ENCODE results near the gene SRSF3. TPM values are rescaled to one million over a fixed set of nuclear protein-coding genes. Genes with fewer than 3 reads are reported as not detected.

The SRSF3 gene
- 100 to 1,000 TPM in 6 of 7 donors, 10 to 100 TPM in 1; 93.8 to 271 (median 215) TPM for total RNA-seq
- polyA plus RNA-seq, result 100 to 1,000 TPM; 121 to 224 (median 173) TPM
- long read RNA-seq, donor 1, full-length matches to known transcripts, result 304 of 344 reads
- long read RNA-seq, donor 1, partial matches to known transcripts, result 34 of 344 reads
- long read RNA-seq, donor 1, other reads (novel, unspliced or antisense), result 6 of 344 reads
- long read RNA-seq, donor 2, full-length matches to known transcripts, result 212 of 247 reads
- long read RNA-seq, donor 2, partial matches to known transcripts, result 28 of 247 reads
- long read RNA-seq, donor 2, other reads (novel, unspliced or antisense), result 7 of 247 reads

- TF ChIP-seq POLR2AphosphoS5 (IDR thresholded peaks at IDR 0.05), result peak; percentile 99 to 100 (median 100)
- peak; percentile 95 to 98 (median 96) for TF ChIP-seq POLR2A (IDR thresholded peaks at IDR 0.05)
- TF ChIP-seq, protein P1, sequence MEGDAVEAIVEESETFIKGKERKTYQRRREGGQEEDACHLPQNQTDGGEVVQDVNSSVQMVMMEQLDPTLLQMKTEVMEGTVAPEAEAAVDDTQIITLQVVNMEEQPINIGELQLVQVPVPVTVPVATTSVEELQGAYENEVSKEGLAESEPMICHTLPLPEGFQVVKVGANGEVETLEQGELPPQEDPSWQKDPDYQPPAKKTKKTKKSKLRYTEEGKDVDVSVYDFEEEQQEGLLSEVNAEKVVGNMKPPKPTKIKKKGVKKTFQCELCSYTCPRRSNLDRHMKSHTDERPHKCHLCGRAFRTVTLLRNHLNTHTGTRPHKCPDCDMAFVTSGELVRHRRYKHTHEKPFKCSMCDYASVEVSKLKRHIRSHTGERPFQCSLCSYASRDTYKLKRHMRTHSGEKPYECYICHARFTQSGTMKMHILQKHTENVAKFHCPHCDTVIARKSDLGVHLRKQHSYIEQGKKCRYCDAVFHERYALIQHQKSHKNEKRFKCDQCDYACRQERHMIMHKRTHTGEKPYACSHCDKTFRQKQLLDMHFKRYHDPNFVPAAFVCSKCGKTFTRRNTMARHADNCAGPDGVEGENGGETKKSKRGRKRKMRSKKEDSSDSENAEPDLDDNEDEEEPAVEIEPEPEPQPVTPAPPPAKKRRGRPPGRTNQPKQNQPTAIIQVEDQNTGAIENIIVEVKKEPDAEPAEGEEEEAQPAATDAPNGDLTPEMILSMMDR (IDR thresholded peaks at IDR 0.05 in 8 of 11, conservative IDR thresholded peaks at IDR 0.05 in 3 of 11), result peak; percentile 47 to 87 (median 77)
- 0 to 1% (median 0%) methylated on average over 57 to 58 of the region's 58 CpGs for WGBS, 5 donors
These were observed at the start of gene SRSF3 for GRCh38 chr6:36594029-36594815. Gene SRSF3, plus strand, starts transcription at chr6:36594362. Its CDS starts 2,401 bp downstream, at chr6:36596763.

DNA sequence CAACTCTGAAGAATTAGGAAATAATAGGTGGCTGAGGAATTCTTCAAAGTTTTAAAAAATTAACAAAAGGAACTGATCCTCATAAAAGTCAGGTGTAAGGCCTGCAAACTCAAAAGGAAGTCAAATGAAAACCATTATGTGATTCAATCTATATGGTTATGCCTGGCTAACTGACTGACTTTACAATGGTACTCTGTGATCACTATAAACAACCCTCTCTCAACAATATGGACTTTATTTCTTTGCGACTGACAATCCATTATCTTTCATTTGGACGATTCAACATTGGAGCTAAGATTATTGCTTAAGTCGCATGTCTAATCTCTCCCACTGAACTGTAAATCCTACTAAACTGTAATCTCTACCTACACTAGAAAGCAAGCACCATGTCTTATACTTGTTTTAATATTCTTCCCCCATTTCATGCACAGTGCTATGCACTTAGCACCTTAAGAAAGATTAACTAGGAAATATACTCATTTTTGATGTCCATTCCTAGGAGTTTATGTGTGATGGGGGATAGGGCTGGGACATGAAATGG lies 48.3 kb upstream of the SRSF3 start:
- peak overlapping the region; percentile 86 to 97 (median 94) for H3K27ac ChIP-seq
- no peaks in the 10 kb centered on the region for H3K27me3 ChIP-seq (replicated peaks in 1 of 7)
- H3K4me3 ChIP-seq, result peak overlapping the region; percentile 63 to 93 (median 78)
- TF ChIP-seq POLR2AphosphoS5 (IDR thresholded peaks at IDR 0.05) (no peak), POLR2A (IDR thresholded peaks at IDR 0.05) (no peak)
- TF ChIP-seq, protein P1 (IDR thresholded peaks at IDR 0.05 in 8 of 11, conservative IDR thresholded peaks at IDR 0.05 in 3 of 11), result no peak
- 31 to 40% (median 35%) methylated on average over 3 of the region's 3 CpGs for WGBS, 5 donors
- H3K4me1 ChIP-seq, result peaks cover 39 to 81% (median 58%) of the 10 kb centered on the region in 6 donors
- intact Hi-C loops (cut with DNase I; ENCODE audit: low total_unique reads), result loop anchor here (10.0 kb wide), 1 partner anchor 49 kb away; the partner anchor contains the start of gene SRSF3
- H3K9me3 ChIP-seq, result no peaks in the 10 kb centered on the region
- peaks cover 0 to 12% (median 4%) of the 10 kb centered on the region in 6 donors for H3K36me3 ChIP-seq
- DNase-seq, result no peak

More at GRCh38 chr6:36594029-36594815, at the start of gene SRSF3:
- H3K9me3 ChIP-seq, result no peaks in the 10 kb centered on the region
- H3K4me1 ChIP-seq, result peaks cover 29 to 59% (median 49%) of the 10 kb centered on the region in 6 donors
- intact Hi-C loops (cut with DNase I; ENCODE audit: low total_unique reads), result loop anchor here (10.0 kb wide), 1 partner anchor 49 kb away; the partner anchor contains the start of gene STK38
- H3K36me3 ChIP-seq, result peaks cover 0 to 28% (median 25%) of the 10 kb centered on the region in 6 donors
- peak; percentile 99 for DNase-seq
- peak within 1 kb of the TSS; percentile 63 to 86 (median 72) for H3K4me3 ChIP-seq
- H3K27me3 ChIP-seq (replicated peaks in 1 of 7), result no peaks in the 10 kb centered on the region
- peak within 1 kb of the TSS; percentile 92 to 100 (median 98) for H3K27ac ChIP-seq

DNA sequence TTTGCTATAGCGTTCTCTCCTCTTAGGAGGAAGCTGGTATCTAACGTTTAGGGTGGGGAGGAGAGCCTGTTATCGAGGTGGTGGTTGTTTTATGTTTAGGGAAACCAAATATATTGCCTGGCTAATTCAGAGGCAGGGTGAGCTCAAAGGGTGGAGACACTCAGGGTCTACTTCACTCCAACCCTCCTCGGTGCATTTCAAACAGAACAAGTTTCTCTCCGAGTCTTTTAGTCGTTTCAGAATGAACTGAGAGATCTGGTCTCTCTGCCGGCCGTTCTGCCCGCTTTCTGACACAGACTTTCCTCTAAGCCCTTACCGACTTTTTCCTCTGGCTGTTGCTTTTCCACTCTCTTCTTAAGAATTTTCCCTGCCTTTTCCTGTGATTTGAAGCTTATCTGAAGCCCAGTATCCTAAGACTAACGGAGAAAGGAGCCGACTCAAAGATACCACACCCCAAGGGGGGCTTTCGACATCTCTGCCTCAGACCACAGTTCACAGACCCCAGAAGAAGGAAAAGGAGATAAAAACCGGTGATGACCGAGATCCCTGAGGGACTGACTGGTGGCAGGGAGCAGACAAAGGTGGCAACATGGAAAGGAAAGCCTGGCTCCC lies 47.7 kb upstream of the SRSF3 start:
- intact Hi-C loops (cut with DNase I; ENCODE audit: low total_unique reads), result loop anchor here (10.0 kb wide), 1 partner anchor 48 kb away; the partner anchor contains the start of gene SRSF3
- 0 to 1% (median 1%) methylated on average over 15 of the region's 15 CpGs for WGBS, 5 donors
- H3K4me3 ChIP-seq, result peak overlapping the region; percentile 63 to 93 (median 78)

More for the DNA sequence above, 47.7 kb upstream of the SRSF3 start:
- peak overlapping the region; percentile 86 to 97 (median 94) for H3K27ac ChIP-seq
- H3K27me3 ChIP-seq (replicated peaks in 1 of 7), result no peaks in the 10 kb centered on the region
- no peaks in the 10 kb centered on the region for H3K9me3 ChIP-seq
- TF ChIP-seq POLR2AphosphoS5 (IDR thresholded peaks at IDR 0.05) (no peak), POLR2A (IDR thresholded peaks at IDR 0.05) (no peak)
- TF ChIP-seq, protein P1 (IDR thresholded peaks at IDR 0.05 in 8 of 11, conservative IDR thresholded peaks at IDR 0.05 in 3 of 11), result no peak
- peaks cover 0 to 6% (median under 1%) of the 10 kb centered on the region in 6 donors for H3K36me3 ChIP-seq
- H3K4me1 ChIP-seq, result peaks cover 39 to 76% (median 54%) of the 10 kb centered on the region in 6 donors
- no peak for DNase-seq
